IPS-18c (cell line): ENCODE measurements around the gene MAPRE2.

Experiments used
- H3K4me3 ChIP-seq: 2 replicates; pipeline ENCODE4 v1.7.0; 2013; ENCODE audit warnings: low read depth, mild to moderate bottlenecking, low read length, moderate library complexity; ENCODE audit not compliant: insufficient read depth
- H3K9me3 ChIP-seq: one replicate; pipeline ENCODE4 v1.6.1; 2013; ENCODE audit warnings: mild to moderate bottlenecking, low read length, moderate library complexity; ENCODE audit not compliant: control insufficient read depth, insufficient read depth

MAPRE2 gene

GRCh38 chr18:35122586-35123224, 81.5 kb downstream of the MAPRE2 start:
- no peak overlapping the region for H3K4me3 ChIP-seq
- no peaks in the 10 kb centered on the region for H3K9me3 ChIP-seq

- no peak overlapping the region for H3K4me3 ChIP-seq
- H3K9me3 ChIP-seq, result no peaks in the 10 kb centered on the region
These were observed 82.6 kb downstream of the MAPRE2 start for GRCh38 chr18:35123811-35124210.

GRCh38 chr18:35127201-35127600, 86.0 kb downstream of the MAPRE2 start:
- Histone ChIP-seq H3K4me3 (no peak overlapping the region), H3K9me3 (no peaks in the 10 kb centered on the region)

GRCh38 chr18:35128675-35129074, 87.5 kb downstream of the MAPRE2 start:
- no peaks in the 10 kb centered on the region for H3K9me3 ChIP-seq
- H3K4me3 ChIP-seq, result no peak overlapping the region

GRCh38 chr18:35130236-35130635, 89.0 kb downstream of the MAPRE2 start:
- Histone ChIP-seq H3K4me3 (no peak overlapping the region), H3K9me3 (no peaks in the 10 kb centered on the region)

- H3K4me3 ChIP-seq, result no peak overlapping the region
- no peaks in the 10 kb centered on the region for H3K9me3 ChIP-seq
These were observed 90.3 kb downstream of the MAPRE2 start for GRCh38 chr18:35131387-35132020.

- no peak overlapping the region for H3K4me3 ChIP-seq
- no peaks in the 10 kb centered on the region for H3K9me3 ChIP-seq
These were observed 91.0 kb downstream of the MAPRE2 start for GRCh38 chr18:35132021-35132902.

GRCh38 chr18:35134190-35134730, 93.0 kb downstream of the MAPRE2 start:
- no peak overlapping the region for H3K4me3 ChIP-seq
- H3K9me3 ChIP-seq, result no peaks in the 10 kb centered on the region

GRCh38 chr18:35134791-35135531, 93.7 kb downstream of the MAPRE2 start:
- Histone ChIP-seq H3K4me3 (no peak overlapping the region), H3K9me3 (no peaks in the 10 kb centered on the region)

- Histone ChIP-seq H3K4me3 (no peak overlapping the region), H3K9me3 (no peaks in the 10 kb centered on the region)
These were observed 95.0 kb downstream of the MAPRE2 start for GRCh38 chr18:35136248-35136647.

GRCh38 chr18:35136885-35137284, 95.7 kb downstream of the MAPRE2 start:
- no peak overlapping the region for H3K4me3 ChIP-seq
- H3K9me3 ChIP-seq, result no peaks in the 10 kb centered on the region

- no peak overlapping the region for H3K4me3 ChIP-seq
These were observed 96.4 kb downstream of the MAPRE2 start for GRCh38 chr18:35137632-35138031.

GRCh38 chr18:35138773-35139172, 97.6 kb downstream of the MAPRE2 start:
- no peaks in the 10 kb centered on the region for H3K9me3 ChIP-seq
- H3K4me3 ChIP-seq, result no peak overlapping the region

More at GRCh38 chr18:35137632-35138031, 96.4 kb downstream of the MAPRE2 start:
- H3K9me3 ChIP-seq, result no peaks in the 10 kb centered on the region

- no peak overlapping the region for H3K4me3 ChIP-seq
- H3K9me3 ChIP-seq, result no peaks in the 10 kb centered on the region
These were observed 98.3 kb downstream of the MAPRE2 start for GRCh38 chr18:35139517-35139916.

- H3K4me3 ChIP-seq, result no peak overlapping the region
These were observed 99.9 kb downstream of the MAPRE2 start for GRCh38 chr18:35141077-35141476.

GRCh38 chr18:35141567-35142274, 100.5 kb downstream of the MAPRE2 start:
- Histone ChIP-seq H3K9me3 (no peaks in the 10 kb centered on the region), H3K4me3 (no peak overlapping the region)

More at GRCh38 chr18:35141077-35141476, 99.9 kb downstream of the MAPRE2 start:
- no peaks in the 10 kb centered on the region for H3K9me3 ChIP-seq

GRCh38 chr18:35142275-35142615, 101.0 kb downstream of the MAPRE2 start:
- Histone ChIP-seq H3K4me3 (no peak overlapping the region), H3K9me3 (no peaks in the 10 kb centered on the region)
